ENCODE measurements around the gene RALA. TPM values are rescaled to one million over a fixed set of nuclear protein-coding genes. Genes with fewer than 3 reads are reported as not detected.

The RALA gene
- polyA plus RNA-seq, 3 donors = 9.6 to 29.9 (median 23.6) TPM

GRCh38 chr7:39702133-39702532 is 78.8 kb downstream of the RALA start:
- H3K27ac ChIP-seq (ENCODE audit: low read depth, low read length) = no peak overlapping the region
- WGBS, 3 donors = 81 to 89% (median 84%) methylated on average over 4 of the region's 4 CpGs

GRCh38 chr7:39703144-39703543 is 79.8 kb downstream of the RALA start:
- 69 to 77% (median 71%) methylated on average over 5 of the region's 5 CpGs for WGBS, 3 donors

GRCh38 chr7:39709029-39709428 is 85.7 kb downstream of the RALA start:
- no peak overlapping the region for H3K27ac ChIP-seq (ENCODE audit: low read depth, low read length)
- WGBS, 3 donors = 94 to 98% (median 98%) methylated on average over 5 of the region's 5 CpGs

More at GRCh38 chr7:39703144-39703543, 79.8 kb downstream of the RALA start:
- H3K27ac ChIP-seq (ENCODE audit: low read depth, low read length) = no peak overlapping the region

- H3K27ac ChIP-seq (ENCODE audit: low read depth, low read length) = no peak overlapping the region
- 14 to 36% (median 29%) methylated on average over 3 of the region's 3 CpGs for WGBS, 3 donors
These were observed 86.5 kb downstream of the RALA start for GRCh38 chr7:39709768-39710311.

- H3K27ac ChIP-seq (ENCODE audit: low read depth, low read length) = no peak overlapping the region
- 62 to 84% (median 69%) methylated on average over 1 of the region's 1 CpG for WGBS, 3 donors
These were observed 89.4 kb downstream of the RALA start for GRCh38 chr7:39712751-39713150.

GRCh38 chr7:39714447-39715091 is 91.2 kb downstream of the RALA start:
- no peak overlapping the region for H3K27ac ChIP-seq (ENCODE audit: low read depth, low read length)
- WGBS, 3 donors = 80 to 95% (median 92%) methylated on average over 1 of the region's 1 CpG

GRCh38 chr7:39720586-39720985 is 97.2 kb downstream of the RALA start:
- H3K27ac ChIP-seq (ENCODE audit: low read depth, low read length) = no peak overlapping the region
- WGBS, 3 donors = 42 to 84% (median 79%) methylated on average over 7 of the region's 7 CpGs

- H3K27ac ChIP-seq (ENCODE audit: low read depth, low read length) = no peak overlapping the region
- WGBS, 3 donors = 84 to 98% (median 95%) methylated on average over 3 of the region's 3 CpGs
These were observed 98.0 kb downstream of the RALA start for GRCh38 chr7:39721345-39721744.

- WGBS, 3 donors = 96 to 97% (median 96%) methylated on average over 17 of the region's 17 CpGs
- no peak overlapping the region for H3K27ac ChIP-seq (ENCODE audit: low read depth, low read length)
These were observed 98.7 kb downstream of the RALA start for GRCh38 chr7:39721919-39722597.

- 91 to 95% (median 91%) methylated on average over 3 of the region's 3 CpGs for WGBS, 3 donors
- no peak overlapping the region for H3K27ac ChIP-seq (ENCODE audit: low read depth, low read length)
These were observed 104.0 kb downstream of the RALA start for GRCh38 chr7:39727231-39728012.

GRCh38 chr7:39732837-39733804 is 109.7 kb downstream of the RALA start:
- H3K27ac ChIP-seq (ENCODE audit: low read depth, low read length) = peak overlapping the region; percentile 17
- WGBS, 3 donors = 2 to 5% (median 2%) methylated on average over 49 to 52 of the region's 52 CpGs

GRCh38 chr7:39733881-39734632 is 110.7 kb downstream of the RALA start:
- no peak overlapping the region for H3K27ac ChIP-seq (ENCODE audit: low read depth, low read length)
- WGBS, 3 donors = 24 to 40% (median 36%) methylated on average over 8 of the region's 8 CpGs

- H3K27ac ChIP-seq (ENCODE audit: low read depth, low read length) = no peak overlapping the region
- 49 to 68% (median 53%) methylated on average over 2 of the region's 2 CpGs for WGBS, 3 donors
These were observed 111.2 kb downstream of the RALA start for GRCh38 chr7:39734633-39735004.

GRCh38 chr7:39735903-39736302 is 112.5 kb downstream of the RALA start:
- no peak overlapping the region for H3K27ac ChIP-seq (ENCODE audit: low read depth, low read length)
- 55 to 74% (median 57%) methylated on average over 4 of the region's 4 CpGs for WGBS, 3 donors

- H3K27ac ChIP-seq (ENCODE audit: low read depth, low read length) = no peak overlapping the region
- WGBS, 3 donors = 88 to 91% (median 89%) methylated on average over 13 of the region's 13 CpGs
These were observed 118.7 kb downstream of the RALA start for GRCh38 chr7:39741942-39742623.

- no peak overlapping the region for H3K27ac ChIP-seq (ENCODE audit: low read depth, low read length)
- WGBS, 3 donors = 86 to 91% (median 87%) methylated on average over 2 of the region's 2 CpGs
These were observed 121.2 kb downstream of the RALA start for GRCh38 chr7:39744620-39745019.

- no peak overlapping the region for H3K27ac ChIP-seq (ENCODE audit: low read depth, low read length)
- WGBS, 3 donors = 45 to 59% (median 46%) methylated on average over 4 of the region's 4 CpGs
These were observed 121.9 kb downstream of the RALA start for GRCh38 chr7:39745320-39745719.

All from adipose tissue (tissue), 3 donors.